SK-N-MC (cell line): Measurements from ENCODE around the gene TMEM156.

Experiments used
- DNase-seq: peaks from one replicate; pipeline ENCODE4 v3.0.0-alpha.2; 2011; ENCODE audit warnings: low read depth, low spot score
- H3K27ac ChIP-seq: fragments of 200-600 bp; sonication (generic); 2 replicates; pipeline ENCODE4 v1.5.1; 2016; ENCODE audit warnings: mixed run types
- H3K36me3 ChIP-seq: fragments of 200-600 bp; sonication (generic); 2 replicates; pipeline ENCODE4 v1.6.1; 2017; ENCODE audit warnings: antibody characterized with exemption, low read length, mixed read lengths; ENCODE audit not compliant: insufficient read depth
- H3K4me3 ChIP-seq: fragments of 200-600 bp; sonication (generic); 2 replicates; pipeline ENCODE4 v1.5.1; 2016
- H3K9ac ChIP-seq: fragments of 200-600 bp; sonication (generic); 2 replicates; pipeline ENCODE4 v1.8.0; 2017; ENCODE audit warnings: mixed run types, mixed read lengths; ENCODE audit not compliant: insufficient read length
- H3K9me3 ChIP-seq: fragments of 200-600 bp; sonication (generic); 2 replicates; pipeline ENCODE4 v1.6.1; 2017; ENCODE audit warnings: low read depth, mild to moderate bottlenecking, antibody characterized with exemption, low read length, moderate library complexity, mixed read lengths
- EZH2 ChIP-seq: fragments of 200-600 bp; sonication (generic); IDR thresholded peaks from one replicate; pipeline ENCODE4 v1.6.1; 2017; ENCODE audit warnings: antibody characterized with exemption
- FOXP2 ChIP-seq: optimal IDR thresholded peaks from 2 replicates; pipeline ENCODE3; 2011; ENCODE audit warnings: mild to moderate bottlenecking, moderate library complexity; ENCODE audit not compliant: insufficient read depth; ENCODE audit errors: extremely low read length, control extremely low read depth
- POLR2AphosphoS5 ChIP-seq: IDR thresholded peaks from 2 replicates; pipeline ENCODE4 v1.6.1; 2012; ENCODE audit warnings: mild to moderate bottlenecking, low read depth, low read length, borderline replicate concordance

TMEM156 gene, protein sequence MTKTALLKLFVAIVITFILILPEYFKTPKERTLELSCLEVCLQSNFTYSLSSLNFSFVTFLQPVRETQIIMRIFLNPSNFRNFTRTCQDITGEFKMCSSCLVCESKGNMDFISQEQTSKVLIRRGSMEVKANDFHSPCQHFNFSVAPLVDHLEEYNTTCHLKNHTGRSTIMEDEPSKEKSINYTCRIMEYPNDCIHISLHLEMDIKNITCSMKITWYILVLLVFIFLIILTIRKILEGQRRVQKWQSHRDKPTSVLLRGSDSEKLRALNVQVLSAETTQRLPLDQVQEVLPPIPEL

DNA sequence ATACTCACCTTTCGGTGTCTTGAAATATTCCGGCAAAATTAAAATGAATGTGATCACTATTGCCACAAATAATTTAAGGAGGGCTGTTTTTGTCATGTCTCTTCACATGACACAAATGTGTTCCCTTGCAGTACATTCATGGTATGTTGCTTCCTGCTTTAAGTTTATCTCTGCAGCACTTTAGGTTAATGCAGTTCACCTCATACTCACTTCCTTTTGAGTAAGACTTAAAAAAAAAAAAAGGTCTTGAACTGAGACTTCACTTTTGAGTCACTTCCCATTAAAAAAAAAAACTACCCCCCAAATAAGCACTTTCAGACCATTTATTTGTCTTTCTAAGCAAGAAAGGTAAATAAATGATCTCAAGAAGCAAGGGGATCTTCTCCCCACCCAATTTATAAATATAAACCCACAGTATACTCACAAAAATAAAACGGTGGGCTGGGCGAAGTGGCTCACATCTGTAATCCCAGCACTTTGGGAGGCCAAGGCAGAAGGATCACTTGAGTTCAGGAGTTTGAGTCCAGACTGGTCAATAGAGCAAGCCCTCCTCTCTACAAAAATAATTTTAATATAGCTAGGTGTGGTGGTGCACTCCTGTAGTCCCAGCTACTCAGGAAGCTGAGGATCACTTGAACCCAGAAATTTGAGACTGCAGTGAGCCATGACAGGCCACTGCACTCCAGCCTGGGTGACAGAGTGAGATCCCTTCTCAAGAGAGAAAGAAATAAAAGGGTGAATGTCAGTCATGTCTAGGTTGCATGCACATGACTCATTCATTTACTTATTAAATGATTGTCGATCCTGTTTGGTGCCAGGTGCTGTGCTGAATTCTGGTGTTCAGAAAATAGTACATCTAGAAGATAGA is at the start of gene TMEM156:
TMEM156 (minus strand) TSS at position 192 of the 868 bp plus-strand sequence; CDS start at position 96, 96 bp downstream.
- no peak within 1 kb of the TSS for H3K9ac ChIP-seq
- no peaks in the 10 kb centered on the region for H3K36me3 ChIP-seq
- H3K9me3 ChIP-seq: no peaks in the 10 kb centered on the region
- TF ChIP-seq FOXP2 (no peak), EZH2 (no peak), POLR2AphosphoS5 (no peak)
- DNase-seq: no peak
- H3K27ac ChIP-seq: no peak within 1 kb of the TSS
- H3K4me3 ChIP-seq: no peak within 1 kb of the TSS

DNA sequence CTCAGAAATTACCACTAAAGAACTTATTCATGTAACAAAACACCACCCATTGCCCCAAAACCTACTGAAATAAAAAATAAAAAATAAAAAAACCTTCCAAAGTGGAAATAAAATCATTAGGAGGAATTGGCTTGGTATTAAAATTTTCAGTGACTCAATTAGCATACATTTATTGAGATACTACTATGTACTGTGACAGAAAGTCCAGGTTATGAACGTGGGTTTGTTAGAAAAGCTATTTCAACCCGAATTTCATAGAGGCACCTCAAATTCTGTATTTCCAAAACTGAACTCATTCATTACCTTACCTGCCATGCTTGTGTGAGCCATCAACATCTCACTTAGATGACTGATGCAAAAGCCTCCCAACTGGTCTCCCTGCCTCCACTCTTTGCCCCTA is 46.6 kb upstream of the TMEM156 start:
- no peak for DNase-seq
- Histone ChIP-seq H3K4me3 (no peak overlapping the region), H3K9me3 (no peaks in the 10 kb centered on the region), H3K27ac (no peak overlapping the region), H3K9ac (no peak overlapping the region), H3K36me3 (no peaks in the 10 kb centered on the region)
- TF ChIP-seq FOXP2 (no peak), EZH2 (no peak), POLR2AphosphoS5 (no peak)

DNA sequence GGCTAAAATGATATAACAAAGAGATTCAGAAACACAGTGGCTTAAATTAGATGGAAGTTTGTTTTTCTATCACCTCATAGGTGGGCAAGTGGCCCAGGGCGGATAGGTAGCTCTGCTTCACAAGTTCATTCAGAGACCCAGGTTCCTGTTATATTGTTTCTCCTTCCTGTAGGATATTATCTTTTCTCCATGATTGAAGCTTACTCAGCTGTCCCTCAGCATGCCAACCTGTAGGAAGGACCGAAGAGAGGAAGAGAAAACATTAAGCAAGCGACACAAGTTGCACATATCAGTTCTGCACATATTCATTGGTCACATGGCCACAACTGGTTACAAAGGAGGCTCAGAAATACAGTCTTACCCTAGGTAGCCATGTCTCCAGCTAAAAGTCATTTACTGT is 36.7 kb upstream of the TMEM156 start:
- TF ChIP-seq POLR2AphosphoS5 (no peak), FOXP2 (no peak), EZH2 (no peak)
- DNase-seq: no peak
- no peak overlapping the region for H3K4me3 ChIP-seq

DNA sequence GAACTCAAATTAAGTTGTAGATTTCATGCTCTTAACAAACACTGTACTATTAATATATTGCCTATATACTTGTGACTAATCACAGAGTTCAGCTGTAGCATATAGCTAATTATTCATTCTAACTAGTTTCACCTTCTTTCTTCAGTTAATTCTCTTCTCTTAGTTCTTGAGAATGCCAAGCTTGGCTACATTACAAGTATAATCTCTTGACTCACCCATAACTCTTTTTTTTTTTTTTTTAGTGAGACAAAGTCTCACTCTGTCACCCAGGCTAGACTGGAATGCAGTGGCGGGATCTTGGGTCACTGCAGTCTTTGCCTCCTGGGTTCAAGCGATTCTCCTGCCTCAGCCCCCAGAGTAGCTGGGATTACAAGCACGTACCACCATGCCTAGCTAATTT is 35.2 kb upstream of the TMEM156 start:
- Histone ChIP-seq H3K36me3 (no peaks in the 10 kb centered on the region), H3K9ac (no peak overlapping the region), H3K27ac (no peak overlapping the region), H3K4me3 (no peak overlapping the region), H3K9me3 (no peaks in the 10 kb centered on the region)
- DNase-seq: no peak
- TF ChIP-seq POLR2AphosphoS5 (no peak), FOXP2 (no peak), EZH2 (no peak)

More for the DNA sequence above, 36.7 kb upstream of the TMEM156 start:
- Histone ChIP-seq H3K9me3 (no peaks in the 10 kb centered on the region), H3K36me3 (no peaks in the 10 kb centered on the region), H3K27ac (no peak overlapping the region), H3K9ac (no peak overlapping the region)

DNA sequence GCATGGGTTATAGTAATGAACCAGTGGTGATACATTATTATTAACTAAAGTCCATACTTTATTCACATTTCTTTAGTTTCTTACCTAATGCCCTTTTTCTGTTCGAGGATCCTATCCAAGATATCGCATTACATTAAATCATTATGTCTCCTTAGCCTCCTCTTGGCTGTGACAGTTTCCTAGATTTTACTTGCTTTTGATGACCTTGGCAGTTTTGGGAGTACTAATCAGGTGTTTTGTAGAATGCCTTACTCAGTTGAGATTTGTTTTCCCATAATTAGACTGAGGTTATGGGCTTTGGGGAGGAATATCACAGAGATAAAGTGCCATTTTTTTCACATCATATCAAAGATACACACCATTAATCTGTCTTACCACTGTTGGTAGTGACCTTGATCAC is 34.8 kb upstream of the TMEM156 start:
- TF ChIP-seq EZH2 (no peak), POLR2AphosphoS5 (no peak), FOXP2 (no peak)
- H3K36me3 ChIP-seq: no peaks in the 10 kb centered on the region
- no peak for DNase-seq
- H3K27ac ChIP-seq: no peak overlapping the region
- no peak overlapping the region for H3K9ac ChIP-seq
- H3K9me3 ChIP-seq: no peaks in the 10 kb centered on the region
- no peak overlapping the region for H3K4me3 ChIP-seq

DNA sequence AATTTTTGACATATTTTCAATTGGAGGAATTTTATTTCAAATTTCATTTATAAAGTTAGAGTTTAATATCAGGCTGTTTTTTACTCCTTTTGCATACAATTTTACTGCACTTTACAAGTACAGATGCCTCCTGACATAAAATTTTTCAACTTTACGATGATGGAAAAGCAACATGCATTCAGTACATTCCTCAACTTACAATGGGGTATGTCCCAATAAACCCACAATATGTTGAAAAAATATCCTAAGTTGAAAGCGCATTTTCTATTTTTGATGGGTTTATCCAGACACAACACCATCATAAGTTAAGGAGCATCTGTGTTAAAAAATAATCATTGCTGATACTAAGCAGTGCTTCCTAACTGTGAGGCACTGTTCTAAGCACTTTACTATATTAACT is 34.2 kb upstream of the TMEM156 start:
- Histone ChIP-seq H3K9me3 (no peaks in the 10 kb centered on the region), H3K4me3 (no peak overlapping the region), H3K36me3 (no peaks in the 10 kb centered on the region), H3K27ac (no peak overlapping the region), H3K9ac (no peak overlapping the region)
- DNase-seq: no peak
- TF ChIP-seq FOXP2 (no peak), EZH2 (no peak), POLR2AphosphoS5 (no peak)

DNA sequence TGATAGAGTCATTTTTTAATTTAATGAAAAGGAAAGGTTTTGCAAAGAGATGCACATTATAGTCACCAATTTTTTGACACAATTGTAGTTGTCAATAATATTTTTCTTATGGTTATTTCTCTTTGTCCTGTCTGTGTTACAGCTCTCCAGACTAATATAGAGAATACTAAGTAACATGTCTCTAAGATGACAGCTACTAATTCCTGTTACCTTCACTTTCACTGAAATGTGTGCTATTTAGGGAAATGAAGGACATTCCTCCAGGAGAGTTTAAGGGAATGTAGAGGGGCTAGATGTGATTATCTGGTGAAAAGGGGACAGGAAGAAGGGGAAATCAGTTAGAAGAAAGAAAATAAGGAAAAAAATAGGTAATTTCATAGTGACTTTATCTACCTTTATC is 31.2 kb upstream of the TMEM156 start:
- Histone ChIP-seq H3K36me3 (no peaks in the 10 kb centered on the region), H3K4me3 (no peak overlapping the region), H3K9ac (no peak overlapping the region), H3K9me3 (no peaks in the 10 kb centered on the region), H3K27ac (no peak overlapping the region)
- DNase-seq: no peak
- TF ChIP-seq FOXP2 (no peak), POLR2AphosphoS5 (no peak), EZH2 (no peak)

DNA sequence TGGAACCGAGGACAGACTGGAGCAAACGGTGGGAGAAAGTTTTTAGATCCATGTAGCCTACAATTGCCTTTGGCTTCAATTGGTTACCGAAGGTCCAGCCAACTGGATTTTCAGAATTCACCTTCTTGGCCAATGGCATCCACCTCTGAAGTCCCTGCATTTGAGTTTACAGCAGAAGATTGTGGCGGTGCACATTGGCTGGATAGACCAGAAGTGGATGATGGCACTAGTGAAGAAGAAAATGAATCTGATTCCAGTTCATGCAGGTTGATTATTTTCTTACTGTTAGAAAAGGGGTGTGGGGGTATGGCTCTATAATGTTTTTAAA is 30.5 kb upstream of the TMEM156 start:
- Histone ChIP-seq H3K9me3 (no peaks in the 10 kb centered on the region), H3K9ac (no peak overlapping the region), H3K4me3 (no peak overlapping the region), H3K36me3 (no peaks in the 10 kb centered on the region), H3K27ac (no peak overlapping the region)
- TF ChIP-seq POLR2AphosphoS5 (no peak), EZH2 (no peak), FOXP2 (no peak)
- DNase-seq: no peak
